GM12875 (cell line): ENCODE results near the gene PACSIN3.

Experiments
- H3K4me3 ChIP-seq: one replicate; pipeline ENCODE4 v1.5.1; 2011; ENCODE audit warnings: low read depth, low read length, control low read depth
- CTCF ChIP-seq: IDR thresholded peaks from 2 replicates; pipeline ENCODE4 v1.5.1; 2011; ENCODE audit warnings: low read depth, mild to moderate bottlenecking, control low read depth, inconsistent platforms, low read length, moderate library complexity, borderline replicate concordance; ENCODE audit not compliant: insufficient read depth

Gene PACSIN3

GRCh38 chr11:47158242-47158641 lies 28.0 kb downstream of the PACSIN3 start:
- H3K4me3 ChIP-seq, result no peak overlapping the region
- TF ChIP-seq CTCF, result no peak

GRCh38 chr11:47157805-47158204 lies 28.4 kb downstream of the PACSIN3 start:
- TF ChIP-seq CTCF, result no peak
- H3K4me3 ChIP-seq, result no peak overlapping the region

GRCh38 chr11:47156951-47157350 lies 29.3 kb downstream of the PACSIN3 start:
- no peak for TF ChIP-seq CTCF
- no peak overlapping the region for H3K4me3 ChIP-seq

GRCh38 chr11:47156333-47156732 lies 29.9 kb downstream of the PACSIN3 start:
- TF ChIP-seq CTCF, result no peak
- H3K4me3 ChIP-seq, result no peak overlapping the region

- no peak overlapping the region for H3K4me3 ChIP-seq
These were observed 30.4 kb downstream of the PACSIN3 start for GRCh38 chr11:47155879-47156278.

GRCh38 chr11:47154616-47155570 lies 31.3 kb downstream of the PACSIN3 start:
- no peak overlapping the region for H3K4me3 ChIP-seq
- no peak for TF ChIP-seq CTCF

More at GRCh38 chr11:47155879-47156278, 30.4 kb downstream of the PACSIN3 start:
- no peak for TF ChIP-seq CTCF
